ENCODE measurements around the gene PLA1A. TPM values are rescaled to one million over a fixed set of nuclear protein-coding genes. Genes with fewer than 3 reads are reported as not detected.

PLA1A gene
- total and polyA plus RNA-seq, 10 of the 15 experiments (the other 5 are each of a cell fraction or from before 2014, with no cell fraction given), result 2.9 to 106 (median 4.8) TPM

- TF ChIP-seq E2F8 (IDR thresholded peaks at IDR 0.05; ENCODE audit: low read depth, partially characterized antibody) (no peak), SUPT20H (IDR thresholded peaks at IDR 0.05; ENCODE audit: borderline replicate concordance, control insufficient read depth, low read depth, low read length) (no peak)
Observed at GRCh38 chr3:119625451-119626153, 27.9 kb downstream of the PLA1A start (continued).

- RAD21 ChIA-PET (ENCODE audit: unreplicated experiment), result interaction anchor here (1.0 to 7.8 kb wide), 8 partner anchors 10 to 55 kb away, joined by 3 to 103 read pairs (median 9); no protein-coding TSS in a partner anchor
- intact Hi-C loops (cut with micrococcal nuclease; ENCODE audit: unreplicated experiment), result no loop called here
- POLR2A ChIA-PET, result interaction anchor here (1.1 to 6.1 kb wide), 4 partner anchors 11 to 64 kb away, joined by 4 to 103 read pairs (median 22); partner anchors contain the start of gene PLA1A
- SMC1A ChIA-PET (ENCODE audit: uncharacterized antibody, unreplicated experiment), result interaction anchor here (1.2 to 9.4 kb wide), 11 partner anchors 11 to 76 kb away, joined by 3 to 128 read pairs (median 9); partner anchors contain the start of gene COX17
- CTCF ChIA-PET, result interaction anchor here (0.6 to 3.5 kb wide), 6 partner anchors 22 to 131 kb away, joined by 3 to 42 read pairs (median 16); partner anchors contain the start of gene CD80
- ATAC-seq (no peak), DNase-seq (ENCODE audit: low read depth, low spot score) (no peak), FAIRE-seq (no peak)
- BruUV-seq (replicated peaks), result no TSS peak
- no peaks in the 10 kb centered on the region; a peak in 1 of 4 replicates for H3K36me3 ChIP-seq (ENCODE audit: control insufficient read depth in 2 of 2, insufficient read depth in 2 of 2, low read length in 1 of 2)
- H3K4me3 ChIP-seq, result no peak overlapping the region
- H3K9me3 ChIP-seq (replicated peaks; ENCODE audit: control insufficient read depth, insufficient read depth, low read length), result peaks cover 2% of the 10 kb centered on the region; the same call in 1 of the 3 replicates
- no peak overlapping the region for H3K4me2 ChIP-seq (ENCODE audit: control insufficient read depth, insufficient read depth)
- H3K4me1 ChIP-seq (ENCODE audit: control insufficient read depth, insufficient read depth, low read length), result peaks cover 49% of the 10 kb centered on the region
- no peaks in the 10 kb centered on the region for H4K20me1 ChIP-seq (ENCODE audit: control insufficient read depth, insufficient read depth)
- in situ Hi-C loops (cut with MboI), result no loop called here
- WGBS (ENCODE audit: insufficient coverage, insufficient replicate concordance, low lambda C conversion rate, missing lambda C conversion rate), result 95% methylated on average over 1 of the region's 1 CpG
- no peak overlapping the region for H3K9ac ChIP-seq (ENCODE audit: control insufficient read depth, insufficient read depth, low read length)
- no peaks in the 10 kb centered on the region for H3K79me2 ChIP-seq (ENCODE audit: control insufficient read depth, insufficient read depth, low read length)
- H3K27ac ChIP-seq (ENCODE audit: control insufficient read depth, insufficient read depth), result no peak overlapping the region
- no peaks in the 10 kb centered on the region for H3K27me3 ChIP-seq (replicated peaks in 1 of 2; ENCODE audit: control insufficient read depth in 2 of 2, insufficient read depth in 2 of 2, low read length in 1 of 2)
- no peak overlapping the region for H2AFZ ChIP-seq (ENCODE audit: control insufficient read depth, low read depth, low read length)
- TF ChIP-seq FOXM1 (IDR thresholded peaks at IDR 0.05; ENCODE audit: low read depth, low read length), result no peak
- TF ChIP-seq ZBTB40 (IDR thresholded peaks at IDR 0.05; ENCODE audit: borderline replicate concordance), result no peak
- no peak for TF ChIP-seq SIX5 (IDR thresholded peaks at IDR 0.05; ENCODE audit: low read depth, low read length, severe bottlenecking)
- no peak for TF ChIP-seq ASH2L (IDR thresholded peaks at IDR 0.05; ENCODE audit: borderline replicate concordance, low read depth)
- no peak for TF ChIP-seq ATF7 (IDR thresholded peaks at IDR 0.05; ENCODE audit: low read depth)
- no peak for TF ChIP-seq BHLHE40 (IDR thresholded peaks at IDR 0.05; ENCODE audit: borderline replicate concordance in 1 of 2, low read depth in 2 of 2, low read length in 1 of 2)
- TF ChIP-seq CBFB (IDR thresholded peaks at IDR 0.05; ENCODE audit: low read depth), result no peak
- no peak for TF ChIP-seq NRF1 (conservative IDR thresholded peaks at IDR 0.05; ENCODE audit: low read depth, low read length)
- no peak for TF ChIP-seq EED (IDR thresholded peaks at IDR 0.05; ENCODE audit: low read depth)
- no peak; the same call in 1 of the 2 replicates for TF ChIP-seq PKNOX1 (IDR thresholded peaks at IDR 0.05)
Observed at GRCh38 chr3:119626196-119626595, 28.5 kb downstream of the PLA1A start.

Measured in GM12878 (cell line).